Measurements from ENCODE around the gene AFG1L. TPM values are rescaled to one million over a fixed set of nuclear protein-coding genes. Genes with fewer than 3 reads are reported as not detected.

The AFG1L gene
- total and polyA plus RNA-seq, 7 donors: 2.4 to 10.4 (median 5.4) TPM

DNA sequence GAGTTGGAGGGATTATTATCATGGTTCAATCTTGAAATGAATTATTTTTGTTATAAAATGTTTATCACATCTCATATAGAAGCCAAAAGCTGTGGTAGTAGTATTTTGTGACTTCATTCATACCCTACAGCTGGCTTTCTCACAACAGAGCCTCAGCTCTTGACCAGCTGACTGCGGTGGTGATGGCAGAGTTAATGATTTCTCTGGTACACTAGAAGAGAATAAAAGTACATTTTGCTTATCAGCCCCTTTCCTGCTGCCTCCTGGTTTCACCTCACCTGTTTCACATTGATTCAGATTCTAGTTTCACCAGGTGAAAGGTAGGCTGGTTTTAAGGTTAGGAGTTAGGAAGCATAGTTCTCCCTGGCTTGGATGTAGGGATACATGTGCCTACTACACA lies 55.7 kb downstream of the AFG1L start:
- Histone ChIP-seq H3K4me3 (no peak overlapping the region), H3K9me3 (no peaks in the 10 kb centered on the region), H3K27ac (no peak overlapping the region), H3K4me1 (no peaks in the 10 kb centered on the region), H3K36me3 (ENCODE audit: insufficient read depth in 1 of 2, low read depth in 1 of 2) (peaks cover 0 to 4% of the 10 kb centered on the region in 2 donors), H3K27me3 (ENCODE audit: insufficient read depth in 3 of 3, low read length in 2 of 3) (no peaks in the 10 kb centered on the region)
- 89 to 98% (median 90%) methylated on average over 1 of the region's 1 CpG for WGBS, 3 donors
- intact Hi-C loops (cut with DNase I): no loop called here
- ATAC-seq (no peak), DNase-seq (no peak)
- TF ChIP-seq, protein P1, sequence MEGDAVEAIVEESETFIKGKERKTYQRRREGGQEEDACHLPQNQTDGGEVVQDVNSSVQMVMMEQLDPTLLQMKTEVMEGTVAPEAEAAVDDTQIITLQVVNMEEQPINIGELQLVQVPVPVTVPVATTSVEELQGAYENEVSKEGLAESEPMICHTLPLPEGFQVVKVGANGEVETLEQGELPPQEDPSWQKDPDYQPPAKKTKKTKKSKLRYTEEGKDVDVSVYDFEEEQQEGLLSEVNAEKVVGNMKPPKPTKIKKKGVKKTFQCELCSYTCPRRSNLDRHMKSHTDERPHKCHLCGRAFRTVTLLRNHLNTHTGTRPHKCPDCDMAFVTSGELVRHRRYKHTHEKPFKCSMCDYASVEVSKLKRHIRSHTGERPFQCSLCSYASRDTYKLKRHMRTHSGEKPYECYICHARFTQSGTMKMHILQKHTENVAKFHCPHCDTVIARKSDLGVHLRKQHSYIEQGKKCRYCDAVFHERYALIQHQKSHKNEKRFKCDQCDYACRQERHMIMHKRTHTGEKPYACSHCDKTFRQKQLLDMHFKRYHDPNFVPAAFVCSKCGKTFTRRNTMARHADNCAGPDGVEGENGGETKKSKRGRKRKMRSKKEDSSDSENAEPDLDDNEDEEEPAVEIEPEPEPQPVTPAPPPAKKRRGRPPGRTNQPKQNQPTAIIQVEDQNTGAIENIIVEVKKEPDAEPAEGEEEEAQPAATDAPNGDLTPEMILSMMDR (IDR thresholded peaks at IDR 0.05): no peak

DNA sequence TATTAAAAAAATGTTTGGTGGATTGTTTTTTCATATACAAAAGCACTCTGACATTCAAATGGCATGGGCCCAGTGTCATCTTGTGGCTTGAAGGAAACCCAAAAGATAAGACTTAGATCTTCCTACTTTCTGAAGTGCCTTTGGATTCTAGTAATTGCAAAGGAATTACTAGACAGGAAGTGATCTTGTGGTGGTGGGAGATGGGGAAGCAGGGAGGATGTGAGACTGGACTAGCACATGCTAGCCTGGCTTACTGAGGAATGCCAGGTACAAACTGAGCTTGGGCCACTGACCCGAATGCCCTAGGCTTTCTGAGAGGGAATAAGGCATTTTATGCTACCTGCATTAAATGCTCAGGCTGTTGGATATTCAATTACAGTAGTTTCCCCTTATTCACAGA lies 59.0 kb downstream of the AFG1L start:
- DNase-seq (no peak), ATAC-seq (no peak)
- TF ChIP-seq, protein P1 (IDR thresholded peaks at IDR 0.05): no peak
- no peak overlapping the region for H3K27ac ChIP-seq
- H3K4me1 ChIP-seq: no peaks in the 10 kb centered on the region
- H3K27me3 ChIP-seq (ENCODE audit: insufficient read depth in 3 of 3, low read length in 2 of 3): no peaks in the 10 kb centered on the region
- intact Hi-C loops (cut with DNase I): no loop called here
- H3K36me3 ChIP-seq (ENCODE audit: insufficient read depth in 1 of 2, low read depth in 1 of 2): peaks cover 0 to 13% of the 10 kb centered on the region in 2 donors
- H3K4me3 ChIP-seq: no peak overlapping the region
- H3K9me3 ChIP-seq: no peaks in the 10 kb centered on the region
- WGBS, 3 donors: 68 to 88% (median 80%) methylated on average over 1 of the region's 1 CpG

DNA sequence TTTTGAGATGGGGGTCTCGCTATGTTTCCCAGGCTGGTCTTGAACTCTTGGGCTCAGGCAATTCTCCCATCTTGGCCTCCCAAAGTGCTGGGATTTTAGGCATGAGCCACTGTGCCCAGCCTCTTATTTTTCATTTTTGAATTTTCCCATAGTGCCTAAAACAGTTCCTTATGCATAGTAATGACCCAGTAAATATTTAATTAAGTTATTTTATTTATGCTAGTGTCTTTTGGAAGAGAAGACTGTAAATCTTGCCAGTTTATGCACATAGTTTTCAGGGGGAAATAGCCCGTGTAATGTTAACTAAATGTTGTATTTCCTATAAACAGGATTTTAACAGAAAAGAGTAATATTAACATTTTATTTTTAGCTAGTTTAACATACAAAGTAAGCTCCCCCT lies 60.3 kb downstream of the AFG1L start:
- no peaks in the 10 kb centered on the region for H3K9me3 ChIP-seq
- DNase-seq: no peak
- WGBS, 3 donors: 92 to 99% (median 95%) methylated on average over 2 of the region's 2 CpGs
- no peaks in the 10 kb centered on the region for H3K27me3 ChIP-seq (ENCODE audit: insufficient read depth in 3 of 3, low read length in 2 of 3)
- H3K4me3 ChIP-seq: no peak overlapping the region
- intact Hi-C loops (cut with DNase I): no loop called here
- TF ChIP-seq, protein P1 (IDR thresholded peaks at IDR 0.05): no peak
- H3K4me1 ChIP-seq: no peaks in the 10 kb centered on the region
- no peak for ATAC-seq
- H3K27ac ChIP-seq: no peak overlapping the region
- H3K36me3 ChIP-seq (ENCODE audit: insufficient read depth in 1 of 2, low read depth in 1 of 2): peaks cover 0 to 13% of the 10 kb centered on the region in 2 donors

DNA sequence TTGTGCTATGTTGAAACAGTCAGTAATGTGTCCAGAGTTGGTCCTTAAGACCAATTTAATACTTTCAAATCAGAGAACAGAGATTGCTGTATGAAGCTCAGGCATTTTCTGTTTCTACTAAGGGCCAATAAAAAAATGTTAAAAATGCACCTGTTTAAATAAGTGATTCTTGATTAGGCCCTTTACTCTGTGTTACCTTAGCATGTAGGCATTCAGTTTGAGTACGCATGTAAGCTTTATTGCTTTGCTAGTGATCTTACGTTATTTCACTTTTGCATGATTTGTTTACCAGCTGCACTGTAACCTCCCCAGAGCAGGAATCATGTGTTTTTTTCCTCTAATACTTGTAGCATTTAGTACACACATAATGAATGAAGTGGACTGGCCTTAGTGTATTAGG lies 61.0 kb downstream of the AFG1L start:
- ATAC-seq (no peak), DNase-seq (no peak)
- WGBS, 3 donors: 85 to 91% (median 88%) methylated on average over 2 of the region's 2 CpGs
- no peaks in the 10 kb centered on the region for H3K4me1 ChIP-seq
- TF ChIP-seq, protein P1 (IDR thresholded peaks at IDR 0.05): no peak
- no peaks in the 10 kb centered on the region for H3K27me3 ChIP-seq (ENCODE audit: insufficient read depth in 3 of 3, low read length in 2 of 3)
- H3K9me3 ChIP-seq: no peaks in the 10 kb centered on the region
- no peak overlapping the region for H3K4me3 ChIP-seq
- no peak overlapping the region for H3K27ac ChIP-seq
- H3K36me3 ChIP-seq (ENCODE audit: insufficient read depth in 1 of 2, low read depth in 1 of 2): peaks cover 0 to 13% of the 10 kb centered on the region in 2 donors
- intact Hi-C loops (cut with DNase I): no loop called here
